ENCODE measurements around the gene PLIN3.
"Not testable (repeated sequence)": the region's sequence is repeated elsewhere in the genome, so short reads cannot be mapped to it uniquely, and the experiment has no call there.

PLIN3 gene, protein sequence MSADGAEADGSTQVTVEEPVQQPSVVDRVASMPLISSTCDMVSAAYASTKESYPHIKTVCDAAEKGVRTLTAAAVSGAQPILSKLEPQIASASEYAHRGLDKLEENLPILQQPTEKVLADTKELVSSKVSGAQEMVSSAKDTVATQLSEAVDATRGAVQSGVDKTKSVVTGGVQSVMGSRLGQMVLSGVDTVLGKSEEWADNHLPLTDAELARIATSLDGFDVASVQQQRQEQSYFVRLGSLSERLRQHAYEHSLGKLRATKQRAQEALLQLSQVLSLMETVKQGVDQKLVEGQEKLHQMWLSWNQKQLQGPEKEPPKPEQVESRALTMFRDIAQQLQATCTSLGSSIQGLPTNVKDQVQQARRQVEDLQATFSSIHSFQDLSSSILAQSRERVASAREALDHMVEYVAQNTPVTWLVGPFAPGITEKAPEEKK

DNA sequence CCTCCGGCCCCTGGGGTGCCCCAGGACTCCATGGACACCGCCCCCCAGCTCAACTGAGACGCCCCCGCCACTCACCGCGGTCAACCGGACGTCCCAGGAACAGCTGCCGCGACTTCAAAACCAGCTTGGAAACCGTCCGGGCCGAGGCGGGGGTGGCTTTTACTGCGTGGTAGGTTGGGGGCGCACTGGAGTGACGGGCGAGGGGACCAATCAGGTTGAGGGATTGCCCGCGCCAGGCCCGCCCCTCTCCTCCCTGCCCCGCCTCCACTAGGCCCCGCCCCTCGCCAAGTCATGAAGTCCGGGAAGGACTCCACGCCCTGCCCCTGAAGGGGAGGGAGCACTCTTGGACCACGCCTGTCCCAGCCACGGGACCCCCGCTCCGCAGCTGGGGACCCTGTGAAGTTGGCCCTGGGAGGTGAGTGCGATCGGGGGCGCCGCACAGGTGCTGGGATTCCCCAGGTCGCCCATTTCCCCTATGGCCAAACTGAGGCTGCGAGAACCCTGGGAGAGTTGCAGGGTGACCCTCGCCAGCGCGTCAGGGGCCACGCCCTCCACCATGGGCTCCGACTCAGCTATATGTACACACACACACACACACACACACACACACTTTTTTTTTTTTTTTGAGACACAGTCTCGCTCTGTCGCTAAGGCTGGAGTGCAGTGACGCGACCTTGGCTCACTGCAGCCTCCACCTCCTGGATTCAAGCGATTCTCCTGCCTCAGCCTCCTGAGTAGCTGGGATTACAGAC, at the start of gene PLIN3:
Gene PLIN3, minus strand, starts transcription at position 134 of the 752 bp plus-strand sequence. CDS start 6,273 bp downstream, outside the sequence.
- peak; percentile 100 for DNase-seq (ENCODE audit: low spot score)

DNA sequence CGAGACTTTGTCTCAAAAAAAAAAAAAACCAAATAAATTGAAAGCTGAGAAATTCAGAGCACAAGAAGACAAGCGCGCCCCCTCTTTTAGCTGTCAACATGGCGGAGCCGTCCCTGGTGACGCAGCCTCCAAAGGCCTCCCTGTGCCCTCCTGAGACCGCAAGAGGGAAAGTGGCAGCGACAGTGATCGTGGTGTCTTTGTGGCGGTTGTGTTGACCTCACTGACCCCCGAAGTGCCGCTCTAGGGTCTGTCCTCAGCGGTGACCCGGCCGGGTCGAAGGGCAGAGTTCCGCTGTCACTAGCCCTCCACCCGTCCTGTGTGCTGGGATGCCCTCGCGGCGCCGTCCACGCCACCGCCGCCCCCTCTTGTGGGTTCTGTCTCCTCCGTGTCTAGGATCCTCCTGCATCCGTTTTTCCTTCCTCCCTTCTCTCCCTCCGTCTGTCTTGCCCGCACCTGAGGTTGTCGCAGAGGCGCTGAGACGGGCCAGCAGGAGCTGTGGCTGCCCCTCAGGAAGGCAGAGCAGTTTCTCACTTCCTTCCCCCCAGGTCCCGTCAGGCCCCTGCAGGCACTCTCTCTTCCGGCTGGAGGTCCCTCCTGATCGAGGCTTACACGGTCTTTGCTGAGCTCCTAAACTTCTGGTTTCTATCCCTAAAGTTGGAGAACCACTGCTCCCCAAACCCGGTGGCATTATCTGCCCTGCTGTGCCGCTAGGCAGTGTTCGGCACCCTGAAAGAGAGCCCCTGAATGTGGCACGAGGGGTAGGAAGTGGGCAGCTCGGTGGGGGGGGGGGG, 49.0 kb upstream of the PLIN3 start:
- no peak for DNase-seq (ENCODE audit: low spot score)

DNA sequence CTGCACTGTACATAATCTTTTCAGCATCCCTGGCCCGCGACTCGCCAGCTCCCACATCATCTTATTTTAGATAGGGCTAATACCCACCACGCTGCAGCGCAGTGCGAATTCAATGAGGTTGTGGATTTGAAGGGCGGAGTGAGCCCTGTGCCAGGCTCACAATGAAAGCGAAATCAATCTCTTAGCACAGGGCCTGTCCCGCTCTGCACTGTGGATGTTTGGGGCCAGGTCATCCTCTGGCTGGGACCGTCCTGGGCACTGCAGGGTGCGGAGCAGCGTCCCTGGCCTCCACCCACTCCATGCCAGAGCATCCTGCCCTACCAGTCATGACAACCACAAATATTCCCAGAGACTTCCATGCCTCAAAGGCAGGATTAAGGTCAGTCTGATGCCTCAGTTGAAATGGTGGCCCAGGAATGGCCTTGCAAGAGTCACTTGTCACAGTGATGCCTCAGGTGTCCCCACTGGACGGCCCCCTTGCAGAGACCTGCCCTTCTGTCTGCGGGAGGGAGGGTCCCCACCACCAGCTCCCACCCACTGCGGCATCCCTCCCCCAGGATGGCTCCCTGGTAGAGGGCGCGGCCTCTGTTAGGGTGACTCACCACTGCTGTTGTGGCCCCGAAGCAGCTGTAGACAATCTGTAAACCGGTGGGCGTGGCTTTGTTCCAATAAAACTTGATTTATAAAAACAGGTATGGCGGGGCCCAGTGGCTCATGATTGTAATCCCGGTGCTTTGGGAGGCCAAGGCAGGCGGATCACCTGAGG, 47.5 kb upstream of the PLIN3 start:
- DNase-seq (ENCODE audit: low spot score) = peak; percentile 82

DNA sequence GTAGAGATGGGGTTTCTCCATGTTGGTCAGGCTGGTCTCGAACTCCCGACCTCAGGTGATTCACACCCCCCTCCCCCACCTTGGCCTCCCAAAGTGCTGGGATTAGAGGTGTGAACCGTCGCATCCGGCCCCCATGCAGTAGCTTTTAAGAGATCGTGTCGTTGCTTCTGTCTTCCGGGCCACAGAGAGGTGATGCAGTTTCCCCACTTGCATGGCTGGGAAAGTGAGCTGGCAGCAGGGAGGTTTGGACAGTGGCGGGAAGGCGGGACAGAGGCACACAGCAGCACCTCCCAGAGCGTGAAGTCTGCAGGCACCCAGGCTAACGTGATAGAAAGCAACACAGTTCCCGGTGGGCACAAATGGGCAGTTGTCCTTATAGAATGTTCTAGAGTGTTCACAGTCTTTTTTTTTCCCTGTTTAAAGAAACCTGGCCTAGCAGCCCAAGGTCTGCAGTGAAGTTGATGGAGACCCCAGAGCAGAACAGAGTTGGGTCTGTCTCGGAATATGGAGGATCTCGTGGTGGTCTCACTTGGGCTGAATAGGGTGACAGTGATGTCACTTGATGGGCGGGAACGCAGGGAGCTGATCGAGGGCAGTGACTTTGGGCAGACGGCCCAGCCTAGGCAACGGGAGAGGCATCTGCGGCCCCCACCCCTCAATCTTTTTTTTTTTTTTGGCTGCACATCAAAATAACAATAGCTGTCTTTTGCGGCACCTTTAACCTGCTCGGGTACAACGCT, 46.7 kb upstream of the PLIN3 start:
- no peak for DNase-seq (ENCODE audit: low spot score)

DNA sequence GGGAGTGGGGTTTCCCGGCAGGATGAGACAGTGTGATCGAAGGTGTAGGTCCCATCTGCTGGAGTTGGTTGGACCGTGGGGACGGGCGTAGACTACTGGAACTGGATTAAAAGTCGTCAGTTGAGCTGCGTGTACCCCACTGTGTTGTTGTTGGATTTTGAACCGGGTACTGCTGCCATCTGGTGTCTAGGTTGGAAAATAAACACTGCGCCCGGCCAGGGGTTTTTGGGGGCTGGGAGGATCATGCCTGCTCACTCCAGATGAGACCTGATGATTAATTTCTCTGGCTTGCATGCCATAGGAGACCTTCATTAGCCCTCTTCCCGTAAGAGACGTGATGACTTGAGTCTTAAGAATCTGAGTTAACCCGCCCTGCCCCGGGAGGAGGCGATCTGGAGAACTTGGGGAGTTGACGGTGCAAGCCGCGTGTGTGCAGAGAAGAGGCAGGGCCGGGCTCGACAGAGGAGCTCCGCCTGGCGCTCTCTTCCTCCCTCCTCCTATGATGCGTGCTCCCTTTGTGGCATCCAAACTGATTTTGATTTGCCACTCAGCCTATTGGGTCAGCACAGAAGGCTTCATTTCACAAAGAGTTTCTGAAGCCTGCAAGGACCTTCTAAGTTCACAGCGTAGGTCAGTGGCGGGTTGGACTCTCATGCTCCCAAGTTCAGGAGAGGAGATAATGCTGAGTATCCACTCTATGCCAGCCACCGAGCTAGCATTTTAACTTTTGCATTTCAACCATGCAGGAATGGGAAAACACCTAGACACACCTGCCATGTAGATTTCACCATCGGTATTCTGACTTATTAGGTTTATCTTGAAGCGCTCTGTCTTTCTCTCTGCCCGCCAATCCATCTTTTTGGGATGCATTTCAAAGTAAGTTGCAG, 44.6 kb upstream of the PLIN3 start:
- peak; percentile 99 for DNase-seq (ENCODE audit: low spot score)

DNA sequence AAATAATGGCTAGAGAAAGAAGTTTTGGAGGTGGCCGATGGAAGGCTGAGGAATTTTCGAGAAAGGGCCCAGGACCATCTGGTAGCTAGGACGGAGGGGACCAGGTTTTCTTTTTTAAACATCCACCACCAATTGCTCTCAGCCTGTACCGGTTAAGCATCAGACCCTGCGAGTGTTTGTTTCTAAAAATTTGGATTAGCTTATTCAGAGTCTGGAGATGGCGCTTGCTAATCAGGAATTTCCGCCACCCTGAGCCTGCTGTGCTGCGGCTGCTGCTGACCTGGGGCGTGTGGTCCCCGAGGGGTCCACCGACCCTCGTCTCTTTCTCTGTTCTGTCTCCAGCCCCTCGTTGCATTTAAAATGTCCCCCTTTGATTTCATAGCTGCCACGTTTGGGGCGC, 43.8 kb upstream of the PLIN3 start:
- peak; percentile 19 for DNase-seq (ENCODE audit: low spot score)

DNA sequence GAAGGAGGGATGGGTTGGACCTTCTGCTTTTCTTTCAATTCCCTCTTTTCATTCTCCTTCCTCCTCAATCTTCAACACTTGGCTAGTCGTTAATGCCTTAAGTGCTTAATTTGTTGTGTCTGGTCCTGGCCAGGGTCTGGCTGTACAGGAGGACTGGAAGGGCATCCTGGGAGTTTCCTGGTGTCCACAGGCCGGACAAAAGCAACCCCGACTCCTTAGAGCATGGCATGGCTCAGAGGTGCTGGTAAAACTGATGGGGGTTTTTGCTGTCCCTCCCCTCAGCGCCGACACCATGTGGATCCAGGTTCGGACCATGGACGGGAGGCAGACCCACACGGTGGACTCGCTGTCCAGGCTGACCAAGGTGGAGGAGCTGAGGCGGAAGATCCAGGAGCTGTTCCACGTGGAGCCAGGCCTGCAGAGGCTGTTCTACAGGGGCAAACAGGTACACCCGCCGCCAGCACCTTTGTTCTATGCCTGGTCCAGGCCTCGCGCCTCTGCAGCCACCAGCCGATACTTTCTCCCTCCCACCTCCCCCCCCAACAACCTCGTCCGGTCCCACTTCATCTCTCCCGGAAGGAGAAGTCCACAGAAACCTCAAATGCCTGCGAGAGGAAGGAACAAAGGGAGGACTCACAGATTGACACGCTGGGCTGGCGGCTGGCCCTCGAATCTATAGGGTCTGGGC, 43.3 kb upstream of the PLIN3 start:
- peak; percentile 69 for DNase-seq (ENCODE audit: low spot score)

DNA sequence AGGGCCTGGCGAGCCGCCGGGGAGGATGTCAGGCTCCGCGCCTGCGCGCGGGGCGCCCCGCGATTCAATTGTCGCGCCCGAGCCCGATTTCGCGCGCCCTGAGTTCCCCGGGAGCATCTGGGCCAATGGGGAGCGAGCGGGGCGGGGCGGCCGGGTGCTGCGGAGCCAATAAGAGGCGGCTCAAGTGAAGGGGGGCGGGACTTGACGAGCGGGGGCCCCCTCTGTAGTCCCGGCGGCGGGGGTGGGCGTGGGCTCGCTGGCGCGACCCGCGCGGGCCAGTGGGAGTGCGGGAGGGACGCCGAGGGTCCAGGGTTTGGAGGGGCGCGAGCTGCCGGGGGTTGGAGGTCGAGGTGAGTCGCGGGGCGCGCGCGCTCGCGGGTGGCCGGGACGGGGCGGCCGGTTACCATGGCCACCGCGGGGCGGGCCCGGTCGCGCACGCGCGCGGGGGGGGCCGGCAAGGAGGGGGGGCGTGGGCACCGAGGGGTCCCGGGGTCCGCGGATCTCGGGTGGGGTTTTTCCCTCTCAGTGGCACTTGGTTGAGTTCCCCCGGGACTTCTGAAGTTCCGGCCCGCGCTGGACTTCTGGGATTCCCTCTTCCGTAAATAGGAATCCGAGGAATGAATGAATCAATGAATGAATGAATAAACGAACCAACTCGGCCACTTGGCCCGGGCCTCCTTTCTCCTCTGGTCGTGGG, 42.6 kb upstream of the PLIN3 start:
- DNase-seq (ENCODE audit: low spot score) = peak; percentile 98

DNA sequence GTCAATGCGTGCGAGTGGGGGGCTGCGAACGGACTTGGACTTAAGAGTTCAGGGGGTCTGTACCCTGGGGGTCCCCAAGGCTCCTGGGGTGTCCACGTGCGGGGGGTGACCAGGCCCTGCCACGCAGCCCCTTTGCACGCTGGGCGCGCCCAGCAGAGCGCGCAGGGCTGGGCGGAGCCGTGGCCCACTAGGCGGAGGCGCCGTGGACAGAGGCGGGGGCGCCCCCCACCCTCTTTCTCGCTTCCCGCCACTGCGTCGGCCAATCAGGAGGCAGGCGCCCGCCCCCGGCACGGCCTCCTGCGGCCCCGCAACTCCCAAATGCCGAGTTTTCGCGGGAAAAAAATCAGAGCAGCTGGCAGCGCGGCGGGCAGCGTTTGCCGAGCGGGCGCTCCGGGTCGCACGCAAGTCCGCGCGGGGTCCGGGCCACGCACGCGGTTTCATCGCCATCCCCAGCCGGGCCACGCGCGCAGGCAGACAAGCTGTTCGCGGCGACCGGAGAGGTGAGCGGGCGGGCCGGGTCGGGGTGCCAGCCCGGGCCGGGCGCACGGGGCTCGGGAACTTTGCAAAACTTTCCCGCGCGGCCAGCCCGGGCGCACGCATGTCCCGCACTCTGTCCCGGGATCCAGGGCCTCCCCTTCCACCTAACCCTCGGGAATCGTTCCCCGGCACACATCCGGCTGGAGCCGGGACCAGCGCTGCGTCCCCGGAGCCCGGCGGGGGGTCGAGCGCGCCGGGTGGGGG, 41.9 kb upstream of the PLIN3 start, which contains the start of gene UHRF1:
Gene UHRF1, plus strand, starts transcription at position 346 of the 741 bp plus-strand sequence. CDS start 1,385 bp downstream, outside the sequence.
- DNase-seq (ENCODE audit: low spot score) = peak; percentile 26

DNA sequence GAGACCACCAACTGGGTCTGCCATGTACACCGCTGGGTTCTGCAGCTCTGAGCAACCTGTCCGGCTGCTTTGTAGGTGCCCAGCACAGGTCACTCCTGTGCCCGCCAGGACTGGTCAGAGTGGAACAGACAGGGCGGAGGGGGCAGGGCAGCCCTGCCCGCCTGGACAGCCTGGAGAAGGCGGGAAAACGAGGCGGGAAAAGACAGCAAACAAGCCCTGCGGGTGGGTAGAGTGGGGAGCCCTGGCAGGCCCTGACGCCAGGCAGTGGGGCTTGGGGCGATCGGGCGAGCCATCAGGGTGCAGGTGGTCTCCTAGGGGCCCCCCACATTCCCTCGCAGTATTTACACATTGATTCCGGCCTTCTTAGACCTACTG, 41.3 kb upstream of the PLIN3 start:
- no peak for DNase-seq (ENCODE audit: low spot score)

DNA sequence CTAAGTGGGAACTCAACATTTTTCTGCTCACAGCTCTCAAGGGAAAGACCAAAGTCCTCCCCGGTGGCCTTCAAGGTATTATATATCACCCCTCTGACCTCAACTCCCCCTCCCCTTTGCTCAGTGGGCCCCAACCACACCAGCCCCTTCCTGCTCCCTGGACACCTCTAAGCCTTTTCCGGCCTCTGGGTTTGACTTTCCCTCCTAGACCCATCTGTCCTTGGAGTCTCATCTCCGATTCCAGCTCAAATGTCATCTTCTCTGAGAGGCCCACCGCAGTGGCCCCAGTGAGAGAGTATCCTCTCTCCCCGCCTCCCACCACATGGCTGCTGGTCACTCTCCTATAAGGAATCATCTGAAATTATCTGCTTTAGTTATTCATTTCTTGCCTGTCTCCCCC, 40.9 kb upstream of the PLIN3 start:
- DNase-seq (ENCODE audit: low spot score) = no peak

DNA sequence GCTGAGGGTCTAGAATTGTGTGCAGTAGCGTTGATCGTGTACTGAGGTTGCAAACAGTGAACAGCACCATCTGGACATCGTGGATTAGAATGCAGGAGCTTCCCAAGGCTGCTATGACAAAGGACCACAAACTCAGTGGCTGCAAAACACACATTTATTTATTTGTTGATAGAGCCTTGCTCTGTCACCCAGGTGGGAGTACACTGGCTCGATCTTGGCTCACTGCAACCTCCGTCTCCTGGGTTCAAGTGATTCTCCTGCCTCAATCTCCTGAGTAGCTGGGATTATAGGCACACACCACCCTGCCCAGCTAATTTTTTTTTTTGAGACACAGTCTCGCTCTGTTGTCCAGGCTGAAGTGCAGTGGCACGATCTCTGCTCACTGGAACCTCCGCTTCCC, 39.5 kb upstream of the PLIN3 start:
- no peak for DNase-seq (ENCODE audit: low spot score)

DNA sequence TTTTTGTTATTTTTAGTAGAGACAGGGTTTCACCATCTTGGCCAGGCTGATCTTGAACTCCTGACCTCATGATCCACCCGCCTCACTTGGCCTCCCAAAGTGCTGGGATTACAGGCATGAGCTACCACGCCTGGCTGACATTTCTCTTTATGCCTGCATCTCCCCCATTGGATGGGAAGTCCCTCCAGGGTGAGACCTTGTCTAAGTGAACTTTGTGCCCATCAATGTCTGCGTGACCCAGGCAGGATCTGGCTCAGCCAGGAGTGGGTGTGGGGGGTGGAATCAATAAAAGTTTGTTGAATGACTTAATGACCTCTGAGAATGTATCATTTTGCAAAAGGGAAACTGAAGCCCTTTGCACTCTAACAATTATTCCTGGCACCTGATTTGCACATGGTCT, 37.0 kb upstream of the PLIN3 start:
- no peak for DNase-seq (ENCODE audit: low spot score)

DNA sequence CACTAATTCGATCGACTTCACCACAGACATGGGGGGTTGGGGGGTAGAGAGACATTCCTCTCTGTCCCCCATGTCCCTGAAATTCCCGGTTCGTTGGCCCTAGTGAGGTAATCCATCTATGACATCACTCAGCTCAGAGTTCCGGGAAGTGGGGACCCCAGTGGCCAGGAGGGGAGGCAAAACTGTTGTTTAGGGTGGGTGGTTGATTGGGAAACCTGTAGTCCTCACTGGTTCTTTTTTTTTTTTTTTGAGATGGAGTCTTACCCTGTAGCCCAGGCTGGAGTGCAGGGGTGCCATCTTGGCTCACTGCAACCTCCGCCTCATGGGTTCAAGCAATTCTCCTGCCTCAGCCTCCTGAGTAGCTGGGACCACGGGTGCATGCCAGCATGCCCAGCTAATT, 35.3 kb upstream of the PLIN3 start, which contains the start of gene ARRDC5:
Gene ARRDC5, minus strand, starts transcription at position 101 of the 400 bp plus-strand sequence. Its CDS starts 71 bp downstream, at position 30.
- no peak for DNase-seq (ENCODE audit: low spot score)

DNA sequence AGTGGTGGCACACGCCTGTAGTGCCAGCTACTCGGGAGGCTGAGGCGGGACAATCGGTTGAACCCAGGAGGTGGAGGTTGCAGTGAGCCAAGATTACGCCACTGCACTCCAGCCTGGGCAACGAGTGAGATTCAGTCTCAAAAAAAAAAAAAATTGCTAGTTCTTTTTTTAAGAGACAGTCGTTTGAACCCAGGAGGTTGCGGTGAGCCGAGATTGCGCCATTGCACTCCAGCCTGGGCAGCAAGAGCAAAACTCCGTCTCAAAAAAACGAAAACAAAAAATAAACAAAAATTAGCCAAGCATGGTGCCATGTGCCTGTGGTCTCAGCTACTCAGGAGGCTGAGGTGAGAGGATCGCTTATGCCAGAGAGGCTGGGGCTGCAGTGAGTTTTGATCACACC, 33.4 kb upstream of the PLIN3 start:
- DNase-seq (ENCODE audit: low spot score) = not testable (repeated sequence)

DNA sequence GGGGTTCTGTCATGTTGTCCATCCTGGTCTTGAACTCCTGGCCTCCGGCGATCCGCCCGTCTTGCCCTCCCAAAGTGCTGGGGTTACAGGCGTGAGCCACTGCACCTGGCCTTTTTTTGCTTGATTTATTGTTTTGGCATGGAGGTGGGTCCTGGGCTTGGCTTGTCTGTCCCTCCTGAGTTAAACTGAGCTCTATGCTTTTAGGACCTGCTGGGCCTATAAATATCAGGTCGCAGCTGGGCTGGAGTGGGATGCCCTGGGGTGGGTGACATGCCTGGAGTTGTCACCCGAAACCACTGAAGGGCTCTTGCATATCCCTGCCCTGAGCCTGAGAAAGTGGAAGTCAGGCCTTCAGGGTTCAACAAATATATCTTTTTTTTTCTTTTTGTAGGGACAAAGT, 29.7 kb upstream of the PLIN3 start:
- DNase-seq (ENCODE audit: low spot score) = no peak

DNA sequence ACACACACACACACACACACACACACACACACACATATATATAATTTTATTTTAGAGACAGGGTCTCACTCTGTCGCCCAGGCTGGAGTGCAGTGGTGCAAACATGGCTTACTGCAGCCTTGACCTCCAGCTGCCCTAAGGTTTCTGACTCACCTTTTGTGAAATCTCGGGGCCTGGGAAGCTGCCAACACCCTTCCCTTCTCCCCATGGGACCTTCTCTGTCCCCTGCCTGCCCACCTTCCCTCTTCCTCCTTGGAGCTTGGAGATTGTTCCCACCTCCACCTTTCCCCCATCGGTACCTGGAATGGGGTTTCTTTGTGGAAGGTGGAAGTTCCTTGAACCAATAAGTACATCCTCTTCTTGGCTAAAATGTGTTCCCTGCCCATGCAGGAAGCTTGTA, 28.9 kb upstream of the PLIN3 start:
- no peak for DNase-seq (ENCODE audit: low spot score)

DNA sequence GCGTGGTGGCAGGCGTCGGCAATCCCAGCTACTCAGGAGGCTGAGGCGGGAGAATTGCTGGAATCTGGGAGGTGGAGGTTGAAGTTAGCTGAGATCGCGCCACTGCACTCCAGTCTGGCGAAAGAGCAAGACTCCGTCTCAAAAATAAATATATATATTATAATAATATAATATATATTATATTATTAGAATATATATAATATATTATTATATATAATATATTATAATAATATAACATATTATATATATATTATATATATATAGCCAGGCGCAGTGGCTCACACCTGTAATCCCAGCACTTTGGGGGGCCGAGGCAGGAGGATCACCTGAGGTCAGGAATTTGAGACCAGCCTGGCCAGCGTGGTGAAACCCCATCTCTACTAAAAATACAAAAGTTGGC, 25.5 kb upstream of the PLIN3 start:
- DNase-seq (ENCODE audit: low spot score) = not testable (repeated sequence)
